ENCODE data around the gene P2RX1.

P2RX1 gene

GRCh38 chr17:3893003-3893719 lies 23.1 kb downstream of the P2RX1 start, which contains the start of gene CAMKK1:
Gene CAMKK1, minus strand, starts transcription at chr17:3893053. Its CDS starts 7,366 bp downstream, at chr17:3885687.
- H2AFZ ChIP-seq (ENCODE audit: low read depth, low read length, severe bottlenecking): peak within 1 kb of the TSS; percentile 95
- H3F3A ChIP-seq (ENCODE audit: insufficient read depth): peaks cover 5% of the 10 kb centered on the region
- H3K27me3 ChIP-seq (ENCODE audit: low read length): no peaks in the 10 kb centered on the region
- H4K20me1 ChIP-seq (ENCODE audit: low read depth, low read length): no peaks in the 10 kb centered on the region
- no peaks in the 10 kb centered on the region for H3K9me2 ChIP-seq (replicated peaks; ENCODE audit: insufficient read depth, low read length)
- H3K36me3 ChIP-seq (ENCODE audit: low read length): no peaks in the 10 kb centered on the region
- TF ChIP-seq, protein P1, sequence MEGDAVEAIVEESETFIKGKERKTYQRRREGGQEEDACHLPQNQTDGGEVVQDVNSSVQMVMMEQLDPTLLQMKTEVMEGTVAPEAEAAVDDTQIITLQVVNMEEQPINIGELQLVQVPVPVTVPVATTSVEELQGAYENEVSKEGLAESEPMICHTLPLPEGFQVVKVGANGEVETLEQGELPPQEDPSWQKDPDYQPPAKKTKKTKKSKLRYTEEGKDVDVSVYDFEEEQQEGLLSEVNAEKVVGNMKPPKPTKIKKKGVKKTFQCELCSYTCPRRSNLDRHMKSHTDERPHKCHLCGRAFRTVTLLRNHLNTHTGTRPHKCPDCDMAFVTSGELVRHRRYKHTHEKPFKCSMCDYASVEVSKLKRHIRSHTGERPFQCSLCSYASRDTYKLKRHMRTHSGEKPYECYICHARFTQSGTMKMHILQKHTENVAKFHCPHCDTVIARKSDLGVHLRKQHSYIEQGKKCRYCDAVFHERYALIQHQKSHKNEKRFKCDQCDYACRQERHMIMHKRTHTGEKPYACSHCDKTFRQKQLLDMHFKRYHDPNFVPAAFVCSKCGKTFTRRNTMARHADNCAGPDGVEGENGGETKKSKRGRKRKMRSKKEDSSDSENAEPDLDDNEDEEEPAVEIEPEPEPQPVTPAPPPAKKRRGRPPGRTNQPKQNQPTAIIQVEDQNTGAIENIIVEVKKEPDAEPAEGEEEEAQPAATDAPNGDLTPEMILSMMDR (IDR thresholded peaks at IDR 0.05; ENCODE audit: insufficient read depth, low read length, poor library complexity, severe bottlenecking): no peak
- TF ChIP-seq EZH2phosphoT487 (conservative IDR thresholded peaks at IDR 0.05; ENCODE audit: low read length): no peak
- H3K27ac ChIP-seq (ENCODE audit: low read depth, low read length): peak within 1 kb of the TSS; percentile 47
- H3K4me3 ChIP-seq (ENCODE audit: insufficient read depth, low read length, poor library complexity, severe bottlenecking): peak within 1 kb of the TSS; percentile 64
- H3K79me2 ChIP-seq (ENCODE audit: insufficient read depth, low read length): no peaks in the 10 kb centered on the region
- peak within 1 kb of the TSS; percentile 64 for H3K9ac ChIP-seq (ENCODE audit: low read length)
- no peaks in the 10 kb centered on the region for H3K9me3 ChIP-seq (ENCODE audit: insufficient read depth, low read length)
- H3K4me2 ChIP-seq (ENCODE audit: low read depth, low read length, poor library complexity, severe bottlenecking): peak within 1 kb of the TSS; percentile 86

DNA sequence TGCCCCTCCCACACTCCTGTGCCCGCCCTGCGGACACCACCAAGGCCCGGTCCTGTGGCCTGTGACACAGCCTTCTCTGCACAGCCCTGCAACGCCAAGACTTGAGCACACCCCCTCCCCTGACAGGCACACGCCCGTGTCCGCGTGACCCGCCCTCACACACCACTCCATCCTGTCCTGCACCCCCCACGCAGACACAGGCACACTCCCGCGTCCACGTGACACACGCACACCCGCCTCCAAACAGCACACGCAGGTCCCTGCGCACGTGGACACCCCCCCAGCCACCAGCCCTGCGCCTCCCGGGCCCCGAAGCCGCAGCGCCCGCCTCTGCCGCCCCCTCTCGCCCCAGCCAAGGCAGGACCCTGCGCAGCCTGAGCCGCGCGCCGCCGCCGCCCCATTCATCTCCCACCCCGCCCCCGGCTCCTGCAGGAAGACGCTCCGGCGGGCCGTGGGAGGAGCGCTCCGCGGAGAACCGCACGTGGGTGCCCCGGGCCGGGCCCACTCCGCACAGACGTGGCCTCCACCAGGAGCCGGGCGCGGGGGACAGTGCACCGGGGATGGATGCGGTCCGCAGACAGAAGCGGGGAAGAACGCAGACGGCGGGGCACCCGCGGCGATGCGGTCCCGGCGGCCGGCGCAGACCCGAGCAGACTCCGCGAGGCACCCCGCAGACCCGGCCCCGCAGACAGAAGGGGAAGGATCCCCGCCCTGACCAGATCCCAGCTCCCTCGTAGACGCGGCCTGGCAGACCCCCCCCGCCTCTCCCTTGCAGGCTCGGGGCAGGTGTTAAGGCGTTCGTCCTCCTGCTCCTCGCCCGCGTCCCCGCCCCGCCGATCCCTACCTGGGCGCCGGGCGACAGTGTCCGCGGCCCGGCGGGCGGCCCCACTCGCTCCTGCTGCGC lies 23.9 kb downstream of the P2RX1 start:
- Histone ChIP-seq H3K9ac (ENCODE audit: low read length) (peak overlapping the region; percentile 55), H2AFZ (ENCODE audit: low read depth, low read length, severe bottlenecking) (peak overlapping the region; percentile 51), H3K36me3 (ENCODE audit: low read length) (no peaks in the 10 kb centered on the region), H3K27ac (ENCODE audit: low read depth, low read length) (no peak overlapping the region), H4K20me1 (ENCODE audit: low read depth, low read length) (no peaks in the 10 kb centered on the region), H3K9me3 (ENCODE audit: insufficient read depth, low read length) (no peaks in the 10 kb centered on the region), H3K79me2 (ENCODE audit: insufficient read depth, low read length) (no peaks in the 10 kb centered on the region), H3K9me2 (replicated peaks; ENCODE audit: insufficient read depth, low read length) (no peaks in the 10 kb centered on the region), H3F3A (ENCODE audit: insufficient read depth) (peaks cover 5% of the 10 kb centered on the region), H3K4me2 (ENCODE audit: low read depth, low read length, poor library complexity, severe bottlenecking) (peak overlapping the region; percentile 86), H3K27me3 (ENCODE audit: low read length) (no peaks in the 10 kb centered on the region), H3K4me3 (ENCODE audit: insufficient read depth, low read length, poor library complexity, severe bottlenecking) (peak overlapping the region; percentile 64)
- TF ChIP-seq, protein P1 (IDR thresholded peaks at IDR 0.05; ENCODE audit: insufficient read depth, low read length, poor library complexity, severe bottlenecking): no peak
- no peak for TF ChIP-seq EZH2phosphoT487 (conservative IDR thresholded peaks at IDR 0.05; ENCODE audit: low read length)

GRCh38 chr17:3891626-3892094 lies 24.6 kb downstream of the P2RX1 start:
- no peak overlapping the region for H3K27ac ChIP-seq (ENCODE audit: low read depth, low read length)
- no peaks in the 10 kb centered on the region for H3K36me3 ChIP-seq (ENCODE audit: low read length)
- no peaks in the 10 kb centered on the region for H4K20me1 ChIP-seq (ENCODE audit: low read depth, low read length)
- H2AFZ ChIP-seq (ENCODE audit: low read depth, low read length, severe bottlenecking): no peak overlapping the region
- peaks cover 5% of the 10 kb centered on the region for H3F3A ChIP-seq (ENCODE audit: insufficient read depth)
- H3K79me2 ChIP-seq (ENCODE audit: insufficient read depth, low read length): no peaks in the 10 kb centered on the region
- no peak overlapping the region for H3K4me3 ChIP-seq (ENCODE audit: insufficient read depth, low read length, poor library complexity, severe bottlenecking)
- no peaks in the 10 kb centered on the region for H3K9me3 ChIP-seq (ENCODE audit: insufficient read depth, low read length)
- no peak overlapping the region for H3K4me2 ChIP-seq (ENCODE audit: low read depth, low read length, poor library complexity, severe bottlenecking)
- no peaks in the 10 kb centered on the region for H3K27me3 ChIP-seq (ENCODE audit: low read length)
- no peaks in the 10 kb centered on the region for H3K9me2 ChIP-seq (replicated peaks; ENCODE audit: insufficient read depth, low read length)
- no peak overlapping the region for H3K9ac ChIP-seq (ENCODE audit: low read length)
- no peak for TF ChIP-seq EZH2phosphoT487 (conservative IDR thresholded peaks at IDR 0.05; ENCODE audit: low read length)
- TF ChIP-seq, protein P1 (IDR thresholded peaks at IDR 0.05; ENCODE audit: insufficient read depth, low read length, poor library complexity, severe bottlenecking): no peak
